ENCODE data around the gene NTHL1.
"Not testable (repeated sequence)": the region's sequence is repeated elsewhere in the genome, so short reads cannot be mapped to it uniquely, and the experiment has no call there.

The NTHL1 gene

GRCh38 chr16:2040787-2041522, 6.7 kb downstream of the NTHL1 start:
- no peak for DNase-seq (ENCODE audit: low spot score)

- DNase-seq (ENCODE audit: low spot score), result no peak
These were observed 7.4 kb downstream of the NTHL1 start for GRCh38 chr16:2040041-2040786.

DNA sequence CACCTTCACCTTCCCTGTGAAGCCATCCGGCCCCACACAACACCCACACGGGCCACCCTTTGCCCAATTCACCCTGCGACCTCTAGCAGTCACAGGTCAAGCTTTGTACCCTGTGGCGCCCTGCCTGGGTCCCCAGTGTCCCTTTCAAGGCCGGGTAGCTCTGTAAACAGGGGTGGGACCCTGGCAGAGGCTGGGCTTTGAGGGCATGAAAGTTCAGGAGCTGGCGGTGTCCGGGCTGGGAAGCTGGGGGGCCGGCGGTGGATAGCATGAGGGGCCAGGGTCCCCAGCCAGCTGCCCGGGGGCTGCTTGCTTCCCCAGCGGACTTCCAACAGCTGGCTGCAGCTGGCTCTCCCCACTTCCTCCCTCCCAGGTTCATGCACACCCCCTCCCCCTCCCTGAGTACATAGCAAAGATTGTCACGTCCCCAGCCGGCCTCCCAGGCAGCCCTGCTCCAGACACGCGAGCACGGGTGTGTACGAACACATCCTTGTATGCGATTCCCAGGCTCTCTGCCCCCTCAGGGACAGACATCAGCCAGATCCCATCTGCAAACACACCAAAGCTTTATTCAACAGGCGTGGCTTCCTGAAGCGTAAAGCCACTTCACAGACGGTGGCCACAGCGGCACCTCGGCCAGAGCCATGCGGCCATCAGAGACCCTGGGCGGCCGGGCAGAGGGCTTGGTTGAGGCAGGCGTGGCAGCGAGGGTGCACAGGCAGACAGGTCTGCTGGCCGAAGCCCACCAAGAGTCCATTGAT, 8.2 kb downstream of the NTHL1 start:
- no peak for DNase-seq (ENCODE audit: low spot score)

GRCh38 chr16:2038382-2039231, 9.0 kb downstream of the NTHL1 start:
- no peak for DNase-seq (ENCODE audit: low spot score)

- no peak for DNase-seq (ENCODE audit: low spot score)
These were observed 9.8 kb downstream of the NTHL1 start for GRCh38 chr16:2037647-2038381.

DNA sequence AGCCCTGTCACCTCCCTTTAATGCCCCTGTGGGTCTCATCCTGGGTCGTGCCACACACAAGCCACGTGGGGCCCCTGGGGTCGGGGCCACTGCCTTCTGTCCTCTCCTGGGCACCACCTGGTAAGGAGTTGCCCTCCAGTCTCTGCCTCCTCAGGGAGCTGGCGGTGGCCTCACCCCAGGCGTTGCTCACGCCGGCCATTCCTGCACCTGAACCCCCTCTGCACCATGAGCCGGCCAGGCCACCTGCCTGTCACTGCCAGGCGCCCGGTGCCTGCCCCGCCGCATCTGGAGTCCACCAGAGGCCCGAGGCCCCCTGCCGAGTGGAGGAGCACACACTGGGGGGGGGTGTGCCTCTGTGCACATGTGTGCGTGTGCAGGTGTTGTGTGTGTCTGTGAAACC, 10.5 kb downstream of the NTHL1 start:
- no peak for DNase-seq (ENCODE audit: low spot score)

DNA sequence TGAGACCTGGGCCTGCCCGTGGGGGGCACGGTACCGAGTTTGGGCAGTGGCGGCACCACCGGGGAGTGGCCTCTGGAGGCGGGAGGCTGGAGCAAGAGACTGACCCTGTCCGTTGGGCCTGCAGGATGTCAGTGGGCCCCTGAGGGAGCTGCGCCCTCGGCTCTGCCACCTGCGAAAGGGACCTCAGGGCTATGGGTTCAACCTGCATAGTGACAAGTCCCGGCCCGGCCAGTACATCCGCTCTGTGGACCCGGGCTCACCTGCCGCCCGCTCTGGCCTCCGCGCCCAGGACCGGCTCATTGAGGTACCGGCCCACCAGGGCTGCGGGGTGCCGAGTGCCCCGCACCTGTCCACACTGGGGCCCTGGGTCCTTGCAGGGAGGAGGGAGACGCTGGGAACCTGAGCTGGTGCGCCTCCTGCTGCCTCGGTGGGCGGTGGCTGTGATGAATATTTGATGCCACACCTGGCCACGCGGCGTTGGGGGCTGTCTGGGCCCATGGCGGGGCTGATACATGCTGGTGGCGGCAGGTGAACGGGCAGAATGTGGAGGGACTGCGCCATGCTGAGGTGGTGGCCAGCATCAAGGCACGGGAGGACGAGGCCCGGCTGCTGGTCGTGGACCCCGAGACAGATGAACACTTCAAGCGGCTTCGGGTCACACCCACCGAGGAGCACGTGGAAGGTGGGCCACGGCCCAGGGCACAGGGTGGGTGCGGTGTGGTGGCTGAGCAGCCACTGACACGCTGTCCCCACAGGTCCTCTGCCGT, 11.3 kb downstream of the NTHL1 start:
- no peak for DNase-seq (ENCODE audit: low spot score)

DNA sequence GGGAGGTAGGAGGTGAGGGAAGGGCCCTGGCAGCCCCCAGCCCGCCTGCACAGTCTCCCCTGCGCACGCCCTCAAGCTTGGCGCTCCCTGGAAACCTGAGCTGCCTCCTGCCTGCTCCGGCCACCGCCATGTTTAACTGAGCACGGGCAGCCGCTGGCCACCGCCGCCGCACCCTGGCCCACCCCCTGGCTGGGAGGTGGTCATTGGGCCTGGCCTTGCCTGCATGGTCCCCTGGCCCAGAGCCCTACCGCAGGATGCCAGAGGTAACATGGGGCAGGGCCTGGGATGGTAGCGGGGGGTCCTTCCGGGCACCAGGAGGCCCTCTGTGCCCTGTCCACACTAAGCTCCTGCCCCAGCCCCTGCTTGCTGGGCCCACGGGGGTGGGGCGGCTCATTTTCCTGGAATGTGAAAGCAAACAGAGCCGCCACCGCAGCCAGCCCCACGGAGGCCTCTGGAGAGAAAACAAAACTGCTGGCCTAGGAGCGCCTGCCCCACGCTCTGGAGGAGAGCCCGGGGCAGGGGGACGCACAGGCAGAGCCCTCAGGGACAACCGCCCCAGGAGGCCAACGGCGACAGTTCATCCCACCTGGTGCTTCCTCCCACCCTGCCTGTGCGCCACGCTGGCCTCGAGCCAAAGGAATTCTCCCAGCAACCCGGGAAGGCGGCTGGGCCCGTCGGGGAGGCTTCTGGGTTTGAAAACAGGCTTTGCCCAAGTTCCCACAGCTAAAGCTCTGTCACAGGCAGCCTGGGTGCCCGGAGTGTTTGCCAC, 12.0 kb downstream of the NTHL1 start:
- no peak for DNase-seq (ENCODE audit: low spot score)

DNA sequence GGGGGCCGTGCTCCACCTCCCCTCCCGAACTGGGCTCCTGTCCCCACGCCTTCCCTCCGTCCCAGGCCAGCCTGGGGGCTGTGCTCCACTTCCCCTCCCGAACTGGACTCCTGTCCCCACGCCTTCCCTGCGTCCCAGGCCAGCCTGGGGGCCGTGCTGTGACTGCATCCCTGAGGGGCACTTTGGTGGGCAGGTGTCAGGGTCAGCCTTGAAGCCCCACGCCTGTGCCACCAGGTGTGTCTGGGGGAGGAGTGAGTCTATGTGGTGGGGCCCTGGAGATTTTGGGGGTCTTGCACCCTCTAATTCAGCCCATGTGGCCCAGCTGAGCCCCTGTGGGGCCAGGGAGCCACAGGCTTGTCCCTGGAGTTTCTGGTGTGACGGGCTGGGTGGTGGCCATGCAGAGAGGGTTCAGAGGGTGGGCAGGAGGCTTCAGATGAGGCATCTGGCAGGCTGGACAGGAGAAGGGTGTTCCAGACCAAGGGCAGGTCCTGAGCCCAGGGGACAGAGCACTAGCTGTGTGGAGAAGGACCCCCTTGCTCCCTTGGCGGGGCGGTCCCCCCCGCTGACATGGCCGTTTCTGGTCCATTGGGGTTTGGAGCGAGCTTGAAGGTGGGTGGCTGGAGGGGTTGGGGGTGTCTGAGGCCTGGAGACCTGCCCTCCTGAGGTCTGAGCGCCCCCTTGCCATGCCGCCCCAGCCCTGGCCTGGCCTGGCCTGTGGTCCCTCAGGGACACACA, 12.8 kb downstream of the NTHL1 start:
- DNase-seq (ENCODE audit: low spot score), result no peak

DNA sequence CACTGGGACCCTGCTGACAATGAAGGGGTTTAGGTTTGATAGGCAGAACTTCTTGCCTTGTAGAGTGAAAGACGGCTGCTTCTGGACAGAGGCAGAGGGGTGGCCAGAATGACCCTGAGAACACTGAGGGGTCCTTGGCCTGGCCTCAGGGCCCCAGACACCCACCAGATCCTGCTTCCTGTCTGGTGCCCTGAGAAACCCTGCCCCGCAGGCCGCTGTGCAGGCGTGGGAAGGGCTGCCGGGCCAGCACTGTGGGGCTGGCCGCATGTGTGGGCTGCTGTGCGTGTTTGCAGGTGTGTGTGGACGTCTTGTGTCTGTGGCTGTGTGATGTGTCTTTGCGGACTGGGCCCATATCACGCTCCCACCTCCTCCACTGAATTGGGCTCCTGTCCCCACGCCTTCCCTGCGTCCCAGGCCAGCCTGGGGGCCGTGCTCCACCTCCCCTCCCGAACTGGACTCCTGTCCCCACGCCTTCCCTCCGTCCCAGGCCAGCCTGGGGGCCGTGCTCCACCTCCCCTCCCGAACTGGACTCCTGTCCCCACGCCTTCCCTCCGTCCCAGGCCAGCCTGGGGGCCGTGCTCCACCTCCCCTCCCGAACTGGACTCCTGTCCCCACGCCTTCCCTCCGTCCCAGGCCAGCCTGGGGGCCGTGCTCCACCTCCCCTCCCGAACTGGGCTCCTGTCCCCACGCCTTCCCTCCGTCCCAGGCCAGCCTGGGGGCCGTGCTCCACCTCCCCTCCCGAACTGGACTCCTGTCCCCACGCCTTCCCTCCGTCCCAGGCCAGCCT, 13.5 kb downstream of the NTHL1 start:
- DNase-seq (ENCODE audit: low spot score), result not testable (repeated sequence)

- DNase-seq (ENCODE audit: low spot score), result no peak
These were observed 14.4 kb downstream of the NTHL1 start for GRCh38 chr16:2033057-2033908.

DNA sequence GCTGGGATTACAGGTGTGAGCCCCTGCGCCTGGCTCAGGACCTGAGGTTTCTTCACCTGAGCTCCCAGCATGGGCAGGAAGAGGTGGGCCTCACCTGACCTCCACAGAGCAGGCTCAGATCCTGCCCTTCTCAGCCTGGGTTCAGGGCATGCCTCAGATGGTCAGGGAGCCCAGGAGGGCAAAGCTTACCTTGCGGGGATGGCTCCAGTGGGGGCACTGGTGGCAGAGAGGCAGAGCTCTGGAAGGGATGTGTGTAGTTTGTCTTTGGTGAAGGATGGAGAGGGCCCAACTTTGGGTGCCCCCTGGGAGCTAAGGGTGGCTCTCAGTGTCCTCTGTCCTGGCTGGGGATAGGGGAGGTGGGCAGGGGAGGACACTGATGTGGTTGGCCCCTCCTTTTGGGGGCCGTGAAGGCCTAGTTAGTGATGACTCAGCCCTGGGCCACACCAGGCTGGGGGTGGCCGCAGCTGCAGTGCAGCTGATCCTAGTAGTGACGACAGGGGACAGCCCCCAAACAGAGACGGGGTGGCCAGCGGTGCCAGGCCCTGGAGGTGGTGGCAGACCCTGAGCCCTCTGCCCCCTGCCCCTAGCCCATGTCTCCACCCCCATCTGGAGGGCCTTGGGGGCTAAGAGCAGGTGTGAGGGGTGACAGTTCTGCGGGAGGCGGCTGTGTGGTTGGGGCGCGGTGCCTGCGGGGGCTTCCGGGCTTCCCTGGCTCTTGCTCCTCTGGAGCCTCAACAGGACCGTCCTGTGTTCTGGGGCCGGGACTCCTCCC, 15.2 kb downstream of the NTHL1 start:
- no peak for DNase-seq (ENCODE audit: low spot score)

DNA sequence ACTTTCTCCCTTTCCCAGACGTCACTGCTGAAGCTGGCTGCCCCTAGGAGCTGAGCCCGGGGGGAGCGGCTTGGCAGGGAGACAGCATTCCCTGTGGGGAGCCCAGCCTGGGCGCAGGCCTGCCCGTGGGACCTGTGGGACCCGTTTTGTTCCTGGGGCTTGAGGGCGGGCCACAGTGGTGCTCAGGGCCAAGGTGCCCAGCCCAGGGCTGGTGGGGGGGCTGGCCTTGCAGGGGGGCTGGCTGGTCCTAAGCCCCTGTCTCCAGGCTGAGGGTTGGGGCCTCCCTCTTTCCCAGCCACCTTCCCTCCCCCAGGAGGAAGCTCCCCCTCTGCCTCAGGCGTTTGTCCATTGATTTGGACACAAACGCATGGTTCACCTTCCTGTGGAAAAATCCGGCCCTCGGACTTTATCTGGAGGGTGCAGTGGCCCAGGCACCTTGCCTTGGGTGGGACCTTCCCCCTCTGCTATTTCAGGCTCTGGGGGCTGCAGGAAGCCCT, 16.5 kb downstream of the NTHL1 start:
- DNase-seq (ENCODE audit: low spot score), result no peak

- no peak for DNase-seq (ENCODE audit: low spot score)
These were observed 17.6 kb downstream of the NTHL1 start for GRCh38 chr16:2030036-2030435.

- no peak for DNase-seq (ENCODE audit: low spot score)
These were observed 18.3 kb downstream of the NTHL1 start for GRCh38 chr16:2029350-2029749.

DNA sequence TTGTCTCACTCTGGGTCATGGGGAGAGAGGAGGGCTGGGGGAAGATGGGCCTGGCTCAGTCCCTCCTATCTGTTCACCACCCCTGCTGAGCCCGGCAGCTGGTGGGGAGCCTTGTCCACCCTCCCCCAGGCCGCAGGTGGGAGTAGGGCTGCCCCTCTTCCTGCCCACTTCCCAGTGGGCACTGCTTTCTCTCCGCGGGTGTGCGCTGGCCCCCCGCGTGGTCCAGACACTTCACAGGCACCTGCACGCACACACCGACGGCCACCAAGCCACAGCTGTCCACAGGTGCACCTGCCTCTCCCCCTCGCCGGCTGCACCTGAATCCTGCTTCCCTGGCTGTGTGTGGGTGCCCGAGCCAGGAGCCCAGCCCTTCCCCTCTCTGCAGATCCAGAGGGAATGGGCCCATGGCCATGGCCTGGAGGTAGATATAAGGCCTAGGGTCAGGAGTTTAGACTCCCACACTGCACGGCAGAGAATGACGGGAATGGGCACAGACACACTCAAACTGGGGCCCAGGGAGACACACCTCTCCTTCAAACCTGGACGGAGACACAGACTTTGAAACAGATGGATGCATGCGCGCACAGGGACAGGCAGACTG, 18.9 kb downstream of the NTHL1 start:
- DNase-seq (ENCODE audit: low spot score), result no peak

All from CD4-positive, alpha-beta T cell treated with Interleukin-2 at 100 ng/mL for 4 hours (primary cell).